ENCODE measurements around the gene KBTBD8.

The KBTBD8 gene

GRCh38 chr3:66983101-66983500 is 15.0 kb upstream of the KBTBD8 start:
- H3K4me3 Mint-ChIP-seq, result no peak overlapping the region
- no peaks in the 10 kb centered on the region for H3K9me3 Mint-ChIP-seq
- H3K36me3 Mint-ChIP-seq (ENCODE audit: low read depth), result no peaks in the 10 kb centered on the region
- peaks cover 5% of the 10 kb centered on the region for H3K27me3 Mint-ChIP-seq (ENCODE audit: low read depth)
- H3K27ac Mint-ChIP-seq, result no peak overlapping the region
- no peaks in the 10 kb centered on the region for H3K4me1 Mint-ChIP-seq
- no peak for TF ChIP-seq CTCF (IDR thresholded peaks at IDR 0.05; ENCODE audit: unreplicated experiment in 3 of 3)

GRCh38 chr3:66985336-66985920 is 12.7 kb upstream of the KBTBD8 start:
- Mint-ChIP-seq H3K9me3 (no peaks in the 10 kb centered on the region), H3K27ac (no peak overlapping the region), H3K36me3 (ENCODE audit: low read depth) (no peaks in the 10 kb centered on the region), H3K4me3 (no peak overlapping the region), H3K27me3 (ENCODE audit: low read depth) (no peaks in the 10 kb centered on the region), H3K4me1 (no peaks in the 10 kb centered on the region)
- no peak for TF ChIP-seq CTCF (IDR thresholded peaks at IDR 0.05; ENCODE audit: unreplicated experiment in 3 of 3)

- Mint-ChIP-seq H3K4me1 (no peaks in the 10 kb centered on the region), H3K36me3 (ENCODE audit: low read depth) (no peaks in the 10 kb centered on the region), H3K27me3 (ENCODE audit: low read depth) (no peaks in the 10 kb centered on the region), H3K9me3 (no peaks in the 10 kb centered on the region), H3K4me3 (no peak overlapping the region), H3K27ac (no peak overlapping the region)
- no peak for TF ChIP-seq CTCF (IDR thresholded peaks at IDR 0.05; ENCODE audit: unreplicated experiment in 3 of 3)
These were observed 11.7 kb upstream of the KBTBD8 start for GRCh38 chr3:66986406-66986805.

GRCh38 chr3:66989241-66989640 is 8.9 kb upstream of the KBTBD8 start:
- no peak overlapping the region for H3K4me3 Mint-ChIP-seq
- H3K9me3 Mint-ChIP-seq, result no peaks in the 10 kb centered on the region
- peaks cover 16% of the 10 kb centered on the region for H3K27me3 Mint-ChIP-seq (ENCODE audit: low read depth)
- no peak for TF ChIP-seq CTCF (IDR thresholded peaks at IDR 0.05; ENCODE audit: unreplicated experiment in 3 of 3)
- H3K4me1 Mint-ChIP-seq, result no peaks in the 10 kb centered on the region
- no peak overlapping the region for H3K27ac Mint-ChIP-seq
- H3K36me3 Mint-ChIP-seq (ENCODE audit: low read depth), result no peaks in the 10 kb centered on the region

- Mint-ChIP-seq H3K9me3 (no peaks in the 10 kb centered on the region), H3K4me3 (no peak overlapping the region), H3K27ac (no peak overlapping the region), H3K4me1 (no peaks in the 10 kb centered on the region), H3K36me3 (ENCODE audit: low read depth) (no peaks in the 10 kb centered on the region), H3K27me3 (ENCODE audit: low read depth) (peaks cover 22% of the 10 kb centered on the region)
- no peak for TF ChIP-seq CTCF (IDR thresholded peaks at IDR 0.05; ENCODE audit: unreplicated experiment in 3 of 3)
These were observed 8.0 kb upstream of the KBTBD8 start for GRCh38 chr3:66989860-66990696.

GRCh38 chr3:66991459-66991858 is 6.6 kb upstream of the KBTBD8 start:
- H3K4me1 Mint-ChIP-seq, result no peaks in the 10 kb centered on the region
- H3K9me3 Mint-ChIP-seq, result no peaks in the 10 kb centered on the region
- TF ChIP-seq CTCF (IDR thresholded peaks at IDR 0.05; ENCODE audit: unreplicated experiment in 3 of 3), result no peak
- peaks cover 28% of the 10 kb centered on the region for H3K27me3 Mint-ChIP-seq (ENCODE audit: low read depth)
- H3K36me3 Mint-ChIP-seq (ENCODE audit: low read depth), result no peaks in the 10 kb centered on the region
- H3K27ac Mint-ChIP-seq, result no peak overlapping the region
- no peak overlapping the region for H3K4me3 Mint-ChIP-seq

All from nephron (organoid).